ENCODE results near the gene RIT1.

Gene RIT1

DNA sequence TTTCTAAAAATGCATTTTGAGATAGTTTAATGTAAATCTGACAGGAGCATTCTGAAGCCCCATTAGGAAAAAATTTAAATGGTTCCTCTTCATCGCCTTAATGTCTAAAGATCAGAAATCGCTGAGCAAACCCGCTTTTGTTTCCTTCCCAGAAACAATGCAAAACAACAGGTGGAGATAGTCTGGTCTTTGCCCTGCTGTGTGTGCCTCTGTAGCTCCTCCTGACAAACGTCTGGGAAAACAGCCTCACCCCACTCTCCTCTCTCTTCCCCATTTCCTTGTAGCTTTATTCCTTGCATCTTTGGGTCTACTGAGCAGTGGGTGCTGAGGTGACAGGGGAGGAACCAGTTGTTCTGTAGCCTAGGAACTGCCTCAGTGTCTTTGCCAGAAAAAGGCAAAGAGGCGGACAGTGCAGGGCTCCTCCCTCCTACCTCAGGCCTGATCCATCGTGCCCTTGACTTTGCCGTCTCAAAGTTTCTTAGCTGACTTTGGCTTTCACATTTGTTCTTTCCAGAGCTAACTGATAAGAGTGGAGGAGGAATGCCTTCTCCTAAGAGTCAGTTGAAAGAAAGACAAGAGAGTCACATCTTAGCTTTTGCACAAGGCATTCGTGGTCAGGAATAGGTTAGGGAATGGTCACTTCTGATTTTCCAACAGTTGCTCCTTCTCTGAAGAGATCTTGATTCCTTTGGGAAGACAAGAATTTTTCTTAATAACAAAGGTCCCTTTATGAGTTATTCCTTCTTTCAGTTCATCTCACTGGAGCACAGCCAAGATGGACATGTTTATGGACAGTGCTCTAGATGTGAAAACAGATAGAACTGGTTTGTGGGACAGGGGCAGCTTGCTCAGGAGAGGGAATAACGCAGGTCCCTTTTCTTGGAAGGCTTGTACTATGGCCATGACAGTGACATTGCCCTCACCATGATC is 26.9 kb downstream of the RIT1 start:
- Histone ChIP-seq H3K27me3 (ENCODE audit: control insufficient read depth, insufficient read depth, low read length) (no peaks in the 10 kb centered on the region), H3K27ac (peak overlapping the region; percentile 18)
- TF ChIP-seq, protein P1, sequence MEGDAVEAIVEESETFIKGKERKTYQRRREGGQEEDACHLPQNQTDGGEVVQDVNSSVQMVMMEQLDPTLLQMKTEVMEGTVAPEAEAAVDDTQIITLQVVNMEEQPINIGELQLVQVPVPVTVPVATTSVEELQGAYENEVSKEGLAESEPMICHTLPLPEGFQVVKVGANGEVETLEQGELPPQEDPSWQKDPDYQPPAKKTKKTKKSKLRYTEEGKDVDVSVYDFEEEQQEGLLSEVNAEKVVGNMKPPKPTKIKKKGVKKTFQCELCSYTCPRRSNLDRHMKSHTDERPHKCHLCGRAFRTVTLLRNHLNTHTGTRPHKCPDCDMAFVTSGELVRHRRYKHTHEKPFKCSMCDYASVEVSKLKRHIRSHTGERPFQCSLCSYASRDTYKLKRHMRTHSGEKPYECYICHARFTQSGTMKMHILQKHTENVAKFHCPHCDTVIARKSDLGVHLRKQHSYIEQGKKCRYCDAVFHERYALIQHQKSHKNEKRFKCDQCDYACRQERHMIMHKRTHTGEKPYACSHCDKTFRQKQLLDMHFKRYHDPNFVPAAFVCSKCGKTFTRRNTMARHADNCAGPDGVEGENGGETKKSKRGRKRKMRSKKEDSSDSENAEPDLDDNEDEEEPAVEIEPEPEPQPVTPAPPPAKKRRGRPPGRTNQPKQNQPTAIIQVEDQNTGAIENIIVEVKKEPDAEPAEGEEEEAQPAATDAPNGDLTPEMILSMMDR (IDR thresholded peaks at IDR 0.05): no peak

GRCh38 chr1:155882766-155883165 is 28.4 kb downstream of the RIT1 start:
- Histone ChIP-seq H3K4me3 (ENCODE audit: low read depth, low read length) (no peak overlapping the region), H3K9me3 (ENCODE audit: control insufficient read depth, low read length) (no peaks in the 10 kb centered on the region), H3K9ac (no peak overlapping the region), H3K27ac (no peak overlapping the region), H3K36me3 (ENCODE audit: control insufficient read depth, insufficient read depth, low read length) (no peaks in the 10 kb centered on the region), H2AFZ (no peak overlapping the region), H3K4me2 (ENCODE audit: low read length) (no peak overlapping the region), H3K79me2 (no peaks in the 10 kb centered on the region), H3K4me1 (no peaks in the 10 kb centered on the region), H3K27me3 (ENCODE audit: control insufficient read depth, insufficient read depth, low read length) (no peaks in the 10 kb centered on the region)
- TF ChIP-seq, protein P1 (IDR thresholded peaks at IDR 0.05): no peak

More for the DNA sequence above, 26.9 kb downstream of the RIT1 start:
- Histone ChIP-seq H3K79me2 (no peaks in the 10 kb centered on the region), H3K36me3 (ENCODE audit: control insufficient read depth, insufficient read depth, low read length) (no peaks in the 10 kb centered on the region), H2AFZ (peak overlapping the region; percentile 59), H3K4me1 (no peaks in the 10 kb centered on the region), H3K4me2 (ENCODE audit: low read length) (no peak overlapping the region), H3K4me3 (ENCODE audit: low read depth, low read length) (no peak overlapping the region), H3K9me3 (ENCODE audit: control insufficient read depth, low read length) (no peaks in the 10 kb centered on the region), H3K9ac (no peak overlapping the region)

GRCh38 chr1:155882235-155882634 is 28.9 kb downstream of the RIT1 start:
- Histone ChIP-seq H3K9ac (no peak overlapping the region), H3K79me2 (no peaks in the 10 kb centered on the region), H2AFZ (no peak overlapping the region), H3K4me1 (no peaks in the 10 kb centered on the region), H3K4me3 (ENCODE audit: low read depth, low read length) (no peak overlapping the region), H3K4me2 (ENCODE audit: low read length) (no peak overlapping the region), H3K36me3 (ENCODE audit: control insufficient read depth, insufficient read depth, low read length) (no peaks in the 10 kb centered on the region), H3K9me3 (ENCODE audit: control insufficient read depth, low read length) (no peaks in the 10 kb centered on the region), H3K27ac (no peak overlapping the region), H3K27me3 (ENCODE audit: control insufficient read depth, insufficient read depth, low read length) (no peaks in the 10 kb centered on the region)
- TF ChIP-seq, protein P1 (IDR thresholded peaks at IDR 0.05): no peak

DNA sequence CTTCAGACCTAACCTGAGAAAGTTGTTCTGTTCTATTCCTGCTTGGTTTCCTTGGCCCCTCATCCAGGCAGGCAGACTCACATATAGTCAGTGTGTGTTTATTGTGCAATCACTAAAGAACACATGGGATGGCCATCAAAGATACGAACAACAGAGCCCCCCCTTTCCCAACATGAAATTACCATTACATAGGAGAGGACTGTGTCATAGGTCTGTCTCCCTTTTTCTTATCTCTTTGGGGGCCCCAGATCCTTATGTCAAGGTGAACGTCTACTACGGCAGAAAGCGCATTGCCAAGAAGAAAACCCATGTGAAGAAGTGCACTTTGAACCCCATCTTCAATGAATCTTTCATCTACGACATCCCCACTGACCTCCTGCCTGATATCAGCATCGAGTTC is 30.2 kb downstream of the RIT1 start:
- H3K9me3 ChIP-seq (ENCODE audit: control insufficient read depth, low read length): no peaks in the 10 kb centered on the region
- no peaks in the 10 kb centered on the region for H3K79me2 ChIP-seq
- H3K4me3 ChIP-seq (ENCODE audit: low read depth, low read length): no peak overlapping the region
- no peaks in the 10 kb centered on the region for H3K4me1 ChIP-seq
- no peak overlapping the region for H3K4me2 ChIP-seq (ENCODE audit: low read length)
- no peaks in the 10 kb centered on the region for H3K36me3 ChIP-seq (ENCODE audit: control insufficient read depth, insufficient read depth, low read length)
- H2AFZ ChIP-seq: no peak overlapping the region
- H3K27ac ChIP-seq: no peak overlapping the region
- no peak overlapping the region for H3K9ac ChIP-seq
- H3K27me3 ChIP-seq (ENCODE audit: control insufficient read depth, insufficient read depth, low read length): no peaks in the 10 kb centered on the region
- TF ChIP-seq, protein P1 (IDR thresholded peaks at IDR 0.05): no peak
